PC-3 (cell line): ENCODE data around the gene KCNJ5. TPM values are rescaled to one million over a fixed set of nuclear protein-coding genes. Genes with fewer than 3 reads are reported as not detected.

Experiments
- ATAC-seq: fragments of 200-7000 bp; cut with Tn5 transposase; 2 replicates; pipeline ENCODE4 v1.9.1; 2020; ENCODE audit warnings: mild to moderate bottlenecking, moderate library complexity
- BruUV-seq: library from RNA; stranded (reverse); fragments of 400-500 nt; replicated peaks from 2 replicates; lab custom pipeline; 2021; lab: Mats Ljungman, UMichigan
- CTCF ChIA-PET: fragments of 300-600 bp; sonication (Branson Sonifier 250); formaldehyde crosslinking; loops from one replicate; lab custom pipeline; 2022; ENCODE audit warnings: antibody characterized with exemption; lab: Charles Lee
- POLR2A ChIA-PET: fragments of 300-600 bp; sonication (Branson Sonifier 250); formaldehyde crosslinking; loops from one replicate; lab custom pipeline; 2022; ENCODE audit warnings: antibody characterized with exemption; ENCODE audit not compliant: unreplicated experiment; lab: Charles Lee
- DNase-seq: peaks from one replicate; pipeline ENCODE4 v3.0.0-alpha.2; 2015
- H2AFZ ChIP-seq: fragments of 300-600 bp; sonication (generic); 2 replicates; pipeline ENCODE4 v1.6.0; 2016; ENCODE audit warnings: antibody characterized with exemption, low read length
- H3F3A ChIP-seq: fragments of 300-600 bp; sonication (generic); one replicate; pipeline ENCODE4 v1.6.0; 2017; ENCODE audit warnings: antibody characterized with exemption, low read length, control low read depth, mild to moderate bottlenecking; ENCODE audit not compliant: unreplicated experiment
- H3K27ac ChIP-seq: fragments of 300-600 bp; sonication (generic); 2 replicates; pipeline ENCODE4 v1.5.1; 2016; ENCODE audit warnings: mild to moderate bottlenecking, low read length
- H3K27me3 ChIP-seq: fragments of 300-600 bp; sonication (generic); 2 replicates; pipeline ENCODE4 v1.6.1; 2016; ENCODE audit warnings: low read length, mixed read lengths
- H3K36me3 ChIP-seq: fragments of 300-600 bp; sonication (generic); 2 replicates; pipeline ENCODE4 v1.6.1; 2016; ENCODE audit warnings: low read depth, mixed run types, low read length, mixed read lengths
- H3K4me1 ChIP-seq: fragments of 300-600 bp; sonication (generic); 2 replicates; pipeline ENCODE4 v1.5.1; 2016; ENCODE audit warnings: low read length; ENCODE audit not compliant: insufficient read depth
- H3K4me2 ChIP-seq: fragments of 300-600 bp; sonication (generic); 2 replicates; pipeline ENCODE4 v1.6.0; 2016; ENCODE audit warnings: low read length
- H3K4me3 ChIP-seq: fragments of 300-600 bp; sonication (generic); 2 replicates; pipeline ENCODE4 v1.5.1; 2016; ENCODE audit warnings: mild to moderate bottlenecking, low read length, mixed read lengths
- H3K79me2 ChIP-seq: fragments of 300-600 bp; sonication (generic); 2 replicates; pipeline ENCODE4 v1.6.1; 2017; ENCODE audit warnings: low read length, mixed read lengths
- H3K9ac ChIP-seq: fragments of 300-600 bp; sonication (generic); 2 replicates; pipeline ENCODE4 v1.6.0; 2016; ENCODE audit warnings: mild to moderate bottlenecking, low read length
- H3K9me2 ChIP-seq: fragments of 300-600 bp; sonication (generic); replicated peaks from 2 replicates; pipeline ENCODE4 v1.6.1; 2016; ENCODE audit warnings: mixed run types, low read length, mixed read lengths
- H3K9me3 ChIP-seq: fragments of 300-600 bp; sonication (generic); 2 replicates; pipeline ENCODE4 v1.6.1; 2016; ENCODE audit warnings: low read length, mixed read lengths
- H4K20me1 ChIP-seq: fragments of 300-600 bp; sonication (generic); 2 replicates; pipeline ENCODE4 v1.6.1; 2016; ENCODE audit warnings: low read length, mixed read lengths
- EZH2 ChIP-seq: fragments of 300-600 bp; sonication (generic); IDR thresholded peaks from one replicate; pipeline ENCODE4 v1.6.1; 2017; ENCODE audit warnings: antibody characterized with exemption, mild to moderate bottlenecking, low read length; ENCODE audit not compliant: unreplicated experiment
- EZH2phosphoT487 ChIP-seq: fragments of 300-600 bp; sonication (generic); IDR thresholded peaks from 2 replicates; pipeline ENCODE4 v1.6.1; 2018; ENCODE audit warnings: mild to moderate bottlenecking, antibody characterized with exemption, low read length, borderline replicate concordance
- intact Hi-C: fragments of 100-400 bp; cut with micrococcal nuclease; formaldehyde crosslinking; loops from 2 replicates; pipeline ENCODE4 v1.9.0; 2023
- total RNA-seq: library from RNA; depleted of rRNA; stranded (reverse); fragments of >200 nt; gene quantifications from 2 replicates; pipeline ENCODE4 v1.2.3, GENCODE V29; 2014
- TF ChIP-seq, protein P1 (sequence below): fragments of 300-600 bp; sonication (generic); conservative IDR thresholded peaks from 2 replicates; pipeline ENCODE4 v1.5.1; 2017; ENCODE audit warnings: antibody characterized with exemption, low read depth, mild to moderate bottlenecking, low read length

KCNJ5 gene
- total RNA-seq, 1 experiment from 2014 or later = not detected

DNA sequence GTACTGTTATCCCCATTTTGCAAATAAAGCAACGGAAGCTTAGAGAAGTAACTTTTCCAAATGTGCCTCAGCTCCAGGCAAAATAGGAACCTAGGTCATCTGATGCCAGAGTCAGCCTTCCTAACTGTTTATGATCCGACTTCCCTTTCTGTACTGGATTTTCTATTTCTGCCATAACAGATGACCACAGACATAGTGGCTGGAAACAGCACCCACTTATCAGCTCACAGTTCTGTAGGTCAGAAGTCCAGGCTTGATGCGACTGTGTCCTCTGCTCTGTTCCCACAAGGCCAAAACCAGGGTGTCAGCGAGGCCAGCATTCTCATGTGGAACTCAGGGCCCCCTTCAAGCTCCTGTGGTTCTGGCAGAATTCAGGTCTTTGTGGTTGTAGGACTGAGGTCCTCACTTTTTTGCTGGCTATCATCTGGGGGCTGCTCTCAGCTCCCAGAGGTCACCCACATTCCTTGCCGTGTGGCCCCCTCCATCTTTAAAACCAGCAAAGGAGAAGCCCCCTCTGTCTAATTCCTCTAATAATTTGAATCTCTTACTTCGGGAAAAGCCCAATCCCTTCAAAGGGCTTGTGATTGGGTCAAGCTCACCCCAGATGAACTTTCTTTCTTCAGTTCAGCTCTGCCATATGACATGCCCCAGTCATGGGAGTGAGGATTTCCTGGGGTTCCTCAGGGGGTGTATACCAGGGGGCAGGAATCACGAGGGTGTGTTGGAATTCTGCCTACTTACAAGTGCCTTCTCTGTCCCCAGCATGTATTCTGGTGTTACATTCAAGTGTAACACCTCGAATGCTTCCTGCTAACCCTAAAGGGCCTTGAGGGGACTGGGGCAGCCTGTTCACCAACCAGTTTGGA, 15.3 kb downstream of the KCNJ5 start:
- TF ChIP-seq, protein P1, sequence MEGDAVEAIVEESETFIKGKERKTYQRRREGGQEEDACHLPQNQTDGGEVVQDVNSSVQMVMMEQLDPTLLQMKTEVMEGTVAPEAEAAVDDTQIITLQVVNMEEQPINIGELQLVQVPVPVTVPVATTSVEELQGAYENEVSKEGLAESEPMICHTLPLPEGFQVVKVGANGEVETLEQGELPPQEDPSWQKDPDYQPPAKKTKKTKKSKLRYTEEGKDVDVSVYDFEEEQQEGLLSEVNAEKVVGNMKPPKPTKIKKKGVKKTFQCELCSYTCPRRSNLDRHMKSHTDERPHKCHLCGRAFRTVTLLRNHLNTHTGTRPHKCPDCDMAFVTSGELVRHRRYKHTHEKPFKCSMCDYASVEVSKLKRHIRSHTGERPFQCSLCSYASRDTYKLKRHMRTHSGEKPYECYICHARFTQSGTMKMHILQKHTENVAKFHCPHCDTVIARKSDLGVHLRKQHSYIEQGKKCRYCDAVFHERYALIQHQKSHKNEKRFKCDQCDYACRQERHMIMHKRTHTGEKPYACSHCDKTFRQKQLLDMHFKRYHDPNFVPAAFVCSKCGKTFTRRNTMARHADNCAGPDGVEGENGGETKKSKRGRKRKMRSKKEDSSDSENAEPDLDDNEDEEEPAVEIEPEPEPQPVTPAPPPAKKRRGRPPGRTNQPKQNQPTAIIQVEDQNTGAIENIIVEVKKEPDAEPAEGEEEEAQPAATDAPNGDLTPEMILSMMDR = 0 out of 2 replicates have a peak, but pooled peaks have one; percentile 28
- no peak for TF ChIP-seq EZH2phosphoT487
- Histone ChIP-seq H3K9me2 (no peaks in the 10 kb centered on the region), H3K27ac (no peak overlapping the region), H3K9ac (peak overlapping the region; percentile 62; the same call in 1 of the 2 replicates), H3K4me1 (peaks cover 19% of the 10 kb centered on the region), H4K20me1 (no peaks in the 10 kb centered on the region), H3K4me3 (peak overlapping the region; percentile 85), H3K9me3 (no peaks in the 10 kb centered on the region), H3F3A (no peaks in the 10 kb centered on the region), H3K79me2 (no peaks in the 10 kb centered on the region), H3K27me3 (no peaks in the 10 kb centered on the region), H3K36me3 (no peaks in the 10 kb centered on the region), H2AFZ (peak overlapping the region; percentile 97), H3K4me2 (peak overlapping the region; percentile 95)
- ATAC-seq (no peak), DNase-seq (no peak)
- POLR2A ChIA-PET = interaction anchor here (0.6 kb wide), 2 partner anchors 21 to 426 kb away, joined by 3 read pairs; no protein-coding TSS in a partner anchor
- CTCF ChIA-PET = interaction anchor here (0.5 to 1.0 kb wide), 6 partner anchors 16 to 584 kb away, joined by 3 to 9 read pairs (median 4); no protein-coding TSS in a partner anchor
- intact Hi-C loops = loop anchor here (1.0 kb wide), 1 partner anchor 22 kb away; no protein-coding TSS in a partner anchor
- no TSS peak for BruUV-seq

DNA sequence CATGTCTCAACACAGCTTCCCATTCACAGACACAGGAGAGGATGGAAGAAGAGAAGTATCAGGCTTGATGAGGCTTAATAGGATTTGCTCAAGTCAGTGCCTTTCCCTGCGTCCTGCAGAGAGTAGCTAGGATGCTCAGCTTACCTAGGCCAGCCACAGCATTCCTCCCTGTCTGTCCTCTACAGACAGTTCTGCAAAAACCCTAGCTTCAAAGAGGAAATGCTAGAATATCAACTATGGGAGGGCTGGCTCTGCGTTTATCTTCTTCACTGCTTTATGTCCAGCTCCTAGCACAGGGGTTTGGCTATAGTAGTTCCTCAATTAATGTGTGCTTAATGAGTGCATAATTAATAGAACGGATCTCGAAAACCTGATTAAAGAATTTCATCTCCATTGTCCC, 16.4 kb downstream of the KCNJ5 start:
- no peak overlapping the region for H3K27ac ChIP-seq
- no peaks in the 10 kb centered on the region for H3K9me2 ChIP-seq
- DNase-seq (no peak), ATAC-seq (no peak)
- H4K20me1 ChIP-seq = no peaks in the 10 kb centered on the region
- intact Hi-C loops = no loop called here
- H3K79me2 ChIP-seq = no peaks in the 10 kb centered on the region
- no peak overlapping the region for H3K4me3 ChIP-seq
- H3K9ac ChIP-seq = no peak overlapping the region
- ChIA-PET POLR2A (no interaction called here), CTCF (no interaction called here)
- no peaks in the 10 kb centered on the region for H3F3A ChIP-seq
- H3K4me1 ChIP-seq = peaks cover 19% of the 10 kb centered on the region
- no peaks in the 10 kb centered on the region for H3K9me3 ChIP-seq
- H3K27me3 ChIP-seq = no peaks in the 10 kb centered on the region
- H3K36me3 ChIP-seq = no peaks in the 10 kb centered on the region
- TF ChIP-seq EZH2 (no peak), EZH2phosphoT487 (no peak)
- TF ChIP-seq, protein P1 = no peak
- H3K4me2 ChIP-seq = no peak overlapping the region
- BruUV-seq = no TSS peak
- no peak overlapping the region for H2AFZ ChIP-seq
